ENCODE measurements around the gene ADTRP. TPM values are rescaled to one million over a fixed set of nuclear protein-coding genes. Genes with fewer than 3 reads are reported as not detected.

ADTRP gene
- polyA plus RNA-seq, 1 donor (not counting 4 experiments of a cell fraction or from before 2014, with no cell fraction given): 16.7 TPM

DNA sequence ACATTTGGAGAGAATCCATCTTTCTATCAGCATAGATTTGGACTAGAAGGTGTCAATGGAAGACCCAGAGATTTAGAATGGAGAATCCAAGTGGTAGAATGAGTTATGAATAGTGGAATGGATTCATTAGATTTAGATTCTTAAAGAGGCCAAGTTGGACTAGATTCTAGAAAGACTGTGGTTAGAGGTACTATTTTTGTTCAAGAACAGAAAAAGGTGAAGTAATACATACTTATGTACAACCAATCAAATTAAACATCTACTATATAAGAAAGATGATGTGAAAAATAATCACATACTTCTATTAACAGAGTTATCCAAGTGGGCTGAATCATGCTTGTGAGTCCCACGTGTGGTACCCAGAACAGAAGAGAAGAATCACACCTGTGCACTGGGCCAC is 33.8 kb upstream of the ADTRP start:
- no peak overlapping the region for H3K9ac ChIP-seq (ENCODE audit: control insufficient read depth, extremely low read depth, insufficient read depth, low read length)
- no peaks in the 10 kb centered on the region for H4K20me1 ChIP-seq (ENCODE audit: control insufficient read depth, extremely low read depth, insufficient read depth, low read length)
- no peak for FAIRE-seq
- no peak for DNase-seq (ENCODE audit: low read depth, low spot score)
- H3K9me1 ChIP-seq (ENCODE audit: control insufficient read depth, extremely low read depth, insufficient read depth, low read length): no peaks in the 10 kb centered on the region
- no peaks in the 10 kb centered on the region for H3K9me3 ChIP-seq (ENCODE audit: control insufficient read depth, low read depth, low read length)
- peaks cover 22% of the 10 kb centered on the region for H3K4me1 ChIP-seq (ENCODE audit: control insufficient read depth, extremely low read depth, insufficient read depth, low read length)
- H3K4me2 ChIP-seq (ENCODE audit: control insufficient read depth, extremely low read depth, insufficient read depth, low read depth, low read length): no peak overlapping the region
- dilution Hi-C loops (cut with MboI; ENCODE audit: extremely low pct_ligation_motif_present, low sequenced_read_pairs): no loop called here
- no peak for TF ChIP-seq EZH2 (IDR thresholded peaks at IDR 0.05; ENCODE audit: low read length)
- TF ChIP-seq, protein P1, sequence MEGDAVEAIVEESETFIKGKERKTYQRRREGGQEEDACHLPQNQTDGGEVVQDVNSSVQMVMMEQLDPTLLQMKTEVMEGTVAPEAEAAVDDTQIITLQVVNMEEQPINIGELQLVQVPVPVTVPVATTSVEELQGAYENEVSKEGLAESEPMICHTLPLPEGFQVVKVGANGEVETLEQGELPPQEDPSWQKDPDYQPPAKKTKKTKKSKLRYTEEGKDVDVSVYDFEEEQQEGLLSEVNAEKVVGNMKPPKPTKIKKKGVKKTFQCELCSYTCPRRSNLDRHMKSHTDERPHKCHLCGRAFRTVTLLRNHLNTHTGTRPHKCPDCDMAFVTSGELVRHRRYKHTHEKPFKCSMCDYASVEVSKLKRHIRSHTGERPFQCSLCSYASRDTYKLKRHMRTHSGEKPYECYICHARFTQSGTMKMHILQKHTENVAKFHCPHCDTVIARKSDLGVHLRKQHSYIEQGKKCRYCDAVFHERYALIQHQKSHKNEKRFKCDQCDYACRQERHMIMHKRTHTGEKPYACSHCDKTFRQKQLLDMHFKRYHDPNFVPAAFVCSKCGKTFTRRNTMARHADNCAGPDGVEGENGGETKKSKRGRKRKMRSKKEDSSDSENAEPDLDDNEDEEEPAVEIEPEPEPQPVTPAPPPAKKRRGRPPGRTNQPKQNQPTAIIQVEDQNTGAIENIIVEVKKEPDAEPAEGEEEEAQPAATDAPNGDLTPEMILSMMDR (optimal IDR thresholded peaks at IDR 0.05 in 1 of 3, IDR thresholded peaks at IDR 0.05 in 1 of 3, conservative IDR thresholded peaks at IDR 0.05 in 1 of 3; ENCODE audit: extremely low read depth in 1 of 3, insufficient read depth in 2 of 3, low read length in 3 of 3): no peak
- no peaks in the 10 kb centered on the region for H3K36me3 ChIP-seq (ENCODE audit: control insufficient read depth in 2 of 2, extremely low read depth in 1 of 2, insufficient read depth in 2 of 2, low read length in 2 of 2)
- no peak overlapping the region for H3K27ac ChIP-seq (ENCODE audit: control insufficient read depth, insufficient read depth, low read length)
- no peak overlapping the region for H2AFZ ChIP-seq (ENCODE audit: control insufficient read depth, low read length)
- H3K27me3 ChIP-seq (ENCODE audit: control insufficient read depth, extremely low read depth, insufficient read depth, low read length): no peaks in the 10 kb centered on the region
- no peak overlapping the region for H3K4me3 ChIP-seq (ENCODE audit: control insufficient read depth in 2 of 3, extremely low read depth in 1 of 3, insufficient read depth in 2 of 3, low read depth in 1 of 3, low read length in 3 of 3)
- H3K79me2 ChIP-seq (ENCODE audit: control insufficient read depth, insufficient read depth, low read length): no peaks in the 10 kb centered on the region

DNA sequence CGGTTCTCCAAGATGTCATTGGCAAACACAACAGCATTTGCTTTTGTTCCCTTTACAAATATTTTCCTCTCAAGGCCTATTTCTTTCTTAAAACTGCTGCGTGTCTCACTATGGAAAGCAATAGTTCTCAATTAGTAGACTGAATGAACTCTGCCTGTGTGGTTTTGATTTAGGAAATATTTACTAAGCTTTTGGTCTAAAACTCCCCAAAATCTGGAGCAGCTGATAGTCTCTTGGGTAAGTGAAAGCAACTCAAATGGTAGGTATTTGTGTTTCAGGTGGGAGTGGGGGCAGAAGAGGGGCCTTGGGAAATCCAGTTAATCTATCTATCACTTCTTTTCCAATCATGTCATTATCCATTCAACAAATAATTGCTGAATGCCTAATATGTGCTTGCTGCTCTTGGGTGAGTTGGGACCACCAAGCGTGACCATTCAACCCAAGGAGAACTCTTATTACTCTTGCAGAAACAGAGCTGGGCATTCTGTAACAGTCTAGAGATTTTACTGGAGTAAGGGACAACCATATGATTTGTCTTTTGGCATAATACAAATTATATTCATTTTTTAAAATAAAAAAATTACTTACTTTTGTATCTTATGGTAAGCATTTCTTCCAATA is 33.2 kb upstream of the ADTRP start:
- no peak overlapping the region for H3K4me3 ChIP-seq (ENCODE audit: control insufficient read depth in 2 of 3, extremely low read depth in 1 of 3, insufficient read depth in 2 of 3, low read depth in 1 of 3, low read length in 3 of 3)
- dilution Hi-C loops (cut with MboI; ENCODE audit: extremely low pct_ligation_motif_present, low sequenced_read_pairs): no loop called here
- H3K79me2 ChIP-seq (ENCODE audit: control insufficient read depth, insufficient read depth, low read length): no peaks in the 10 kb centered on the region
- H3K9me1 ChIP-seq (ENCODE audit: control insufficient read depth, extremely low read depth, insufficient read depth, low read length): no peaks in the 10 kb centered on the region
- H3K27ac ChIP-seq (ENCODE audit: control insufficient read depth, insufficient read depth, low read length): no peak overlapping the region
- no peak overlapping the region for H3K4me2 ChIP-seq (ENCODE audit: control insufficient read depth, extremely low read depth, insufficient read depth, low read depth, low read length)
- DNase-seq (ENCODE audit: low read depth, low spot score) (no peak), FAIRE-seq (no peak)
- no peak for TF ChIP-seq EZH2 (IDR thresholded peaks at IDR 0.05; ENCODE audit: low read length)
- TF ChIP-seq, protein P1 (optimal IDR thresholded peaks at IDR 0.05 in 1 of 3, IDR thresholded peaks at IDR 0.05 in 1 of 3, conservative IDR thresholded peaks at IDR 0.05 in 1 of 3; ENCODE audit: extremely low read depth in 1 of 3, insufficient read depth in 2 of 3, low read length in 3 of 3): no peak
- H2AFZ ChIP-seq (ENCODE audit: control insufficient read depth, low read length): no peak overlapping the region
- H3K36me3 ChIP-seq (ENCODE audit: control insufficient read depth in 2 of 2, extremely low read depth in 1 of 2, insufficient read depth in 2 of 2, low read length in 2 of 2): no peaks in the 10 kb centered on the region
- H3K4me1 ChIP-seq (ENCODE audit: control insufficient read depth, extremely low read depth, insufficient read depth, low read length): peaks cover 26% of the 10 kb centered on the region
- no peaks in the 10 kb centered on the region for H3K27me3 ChIP-seq (ENCODE audit: control insufficient read depth, extremely low read depth, insufficient read depth, low read length)
- no peaks in the 10 kb centered on the region for H3K9me3 ChIP-seq (ENCODE audit: control insufficient read depth, low read depth, low read length)
- no peak overlapping the region for H3K9ac ChIP-seq (ENCODE audit: control insufficient read depth, extremely low read depth, insufficient read depth, low read length)
- H4K20me1 ChIP-seq (ENCODE audit: control insufficient read depth, extremely low read depth, insufficient read depth, low read length): no peaks in the 10 kb centered on the region
